Hair follicle dermal papilla cell (primary cell): ENCODE results near the gene TRIM28. TPM values are rescaled to one million over a fixed set of nuclear protein-coding genes. Genes with fewer than 3 reads are reported as not detected.

Source experiments
- small RNA-seq: library from RNA; depleted of rRNA; stranded (forward); fragments of <200 nt; gene quantifications from one replicate; pipeline ENCODE3, GENCODE V24; 2012
- total RNA-seq: library from RNA; depleted of rRNA; stranded (reverse); fragments of >200 nt; gene quantifications from 2 replicates; pipeline ENCODE4 v1.2.3, GENCODE V29; 2012

The TRIM28 gene
- 220 and 227 TPM in 2 replicates for total RNA-seq

GRCh38 chr19:58543826-58544590 lies at the start of gene TRIM28:
TSS of gene TRIM28 (plus strand) at chr19:58544064. CDS start at chr19:58544758, 694 bp downstream.

DNA sequence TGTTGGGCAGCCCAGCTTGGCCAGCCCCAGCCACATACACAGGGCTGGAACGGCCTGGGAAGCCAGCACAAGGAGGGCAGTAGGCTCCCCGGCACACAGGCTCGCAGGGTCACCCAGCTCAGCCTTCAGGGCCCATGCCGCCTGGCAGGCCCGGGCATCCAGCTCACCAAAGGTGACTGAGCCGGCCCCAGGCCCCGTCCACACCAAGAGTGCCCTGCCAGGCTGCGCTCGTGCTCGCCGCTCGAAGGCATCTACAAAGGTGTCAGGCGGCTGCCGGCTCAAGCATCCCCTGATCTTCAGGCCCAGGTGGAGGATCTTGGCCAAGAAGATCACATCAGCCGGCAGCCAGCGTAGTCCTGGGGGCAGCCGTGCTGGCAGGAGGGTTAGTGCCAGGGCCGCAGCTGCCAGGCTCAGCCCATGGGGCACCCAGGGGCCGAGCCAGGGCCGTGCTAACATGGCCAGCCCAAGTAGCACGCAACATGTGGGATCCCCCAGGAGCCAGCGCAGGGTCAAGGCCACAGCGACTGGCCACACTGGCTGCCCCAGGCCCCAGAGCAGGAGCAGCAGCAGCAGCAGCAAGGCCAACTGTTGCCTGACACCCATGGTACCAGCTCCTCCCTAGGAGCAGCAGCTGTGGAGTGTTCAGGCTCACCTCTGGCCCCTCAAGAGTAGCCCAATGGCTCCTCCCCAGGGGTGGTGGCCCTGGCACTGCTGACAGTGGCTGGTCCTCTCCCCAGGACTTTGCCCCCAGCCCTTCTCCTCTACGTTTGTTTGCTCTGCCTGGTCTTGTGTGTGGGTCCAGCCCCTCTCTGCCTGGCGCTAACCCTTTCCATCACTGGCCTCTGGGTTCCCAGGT lies 32.3 kb upstream of the TRIM28 start, which contains the start of gene SLC27A5:
Gene SLC27A5, minus strand, starts transcription at position 640 of the 856 bp plus-strand sequence. Its CDS starts 37 bp downstream, at position 603.

GRCh38 chr19:58519355-58520256 lies 24.3 kb upstream of the TRIM28 start, which contains the start of gene ZBTB45:
TSS of gene ZBTB45 (minus strand) at chr19:58519810. CDS start at chr19:58517673, 2,137 bp downstream.

GRCh38 chr19:58554494-58555368 lies 10.9 kb downstream of the TRIM28 start, which contains the start of gene CHMP2A:
TSS of gene CHMP2A (minus strand) at chr19:58555105. CDS start at chr19:58554212, 893 bp downstream.

DNA sequence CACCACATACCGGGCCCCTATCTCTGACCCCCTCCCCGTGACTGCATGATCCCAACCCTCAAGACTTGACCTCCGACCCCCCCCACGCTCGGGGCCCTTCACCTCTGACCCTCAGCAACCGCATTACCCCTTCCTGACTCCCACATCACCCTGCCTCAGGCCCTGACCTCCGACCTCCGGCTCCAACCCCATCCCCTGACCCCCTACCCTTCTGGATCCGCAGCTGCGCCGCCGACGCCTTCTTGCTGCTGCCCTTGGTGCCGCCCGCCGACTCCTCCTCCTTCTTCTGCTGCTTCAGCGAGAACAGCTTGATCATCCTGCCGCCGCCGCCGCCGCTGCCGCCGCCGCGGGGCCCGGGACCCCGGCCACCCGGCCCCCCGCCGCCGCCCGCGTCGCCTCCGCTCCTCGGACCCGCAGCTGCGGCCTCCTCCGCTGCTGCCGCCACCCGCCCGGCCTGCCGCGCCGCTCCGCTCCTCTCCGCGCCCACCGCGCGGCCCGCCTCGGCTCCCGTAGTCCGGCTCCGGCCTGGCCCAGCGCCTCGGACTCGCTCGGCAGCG lies 14.3 kb downstream of the TRIM28 start, which contains the start of gene UBE2M:
Gene UBE2M, minus strand, starts transcription at position 546 of the 557 bp plus-strand sequence. Its CDS starts 230 bp downstream, at position 316.

GRCh38 chr19:58572818-58573657 lies 29.2 kb downstream of the TRIM28 start, which contains the start of gene MZF1:
TSS of gene MZF1 (minus strand) at chr19:58573335. CDS start at chr19:58571389, 1,946 bp downstream.

Small RNA genes lying within 50 kb of the gene (small RNA-seq; reads per million reads assigned to genes)
- gene MIR6807 (not detected), gene RN7SL525P (not detected)

Other genes starting within 250 kb of the TRIM28 start
- 26.4 and 31.9 TPM in 2 replicates for gene ERVK3-1, start 238.7 kb upstream of the TRIM28 start, total RNA-seq
- gene ZSCAN22, start 217.1 kb upstream of the TRIM28 start, total RNA-seq: 3.4 and 3.6 TPM in 2 replicates
- gene A1BG, start 190.6 kb upstream of the TRIM28 start, total RNA-seq: 3.2 and 9.2 TPM in 2 replicates
- gene ZNF497, start 181.3 kb upstream of the TRIM28 start, total RNA-seq: 0.81 and 1.2 TPM in 2 replicates
- 3.2 and 3.6 TPM in 2 replicates for gene ZNF837, start 163.0 kb upstream of the TRIM28 start, total RNA-seq
- 1,108 and 1,201 TPM in 2 replicates for gene RPS5, start 156.8 kb upstream of the TRIM28 start, total RNA-seq
- 0.32 TPM in 1 of 2 replicates, not detected in the other for gene RNF225, start 148.4 kb upstream of the TRIM28 start, total RNA-seq
- gene ZNF584, start 135.4 kb upstream of the TRIM28 start, total RNA-seq: 15.8 and 18.3 TPM in 2 replicates
- gene ZNF132, start 103.9 kb upstream of the TRIM28 start, total RNA-seq: 9.4 and 13.0 TPM in 2 replicates
- 12.1 and 12.5 TPM in 2 replicates for gene ZNF324B, start 92.4 kb upstream of the TRIM28 start, total RNA-seq
- gene ZNF324, start 77.0 kb upstream of the TRIM28 start, total RNA-seq: 23.9 and 24.3 TPM in 2 replicates
- gene ZNF446, start 67.7 kb upstream of the TRIM28 start, total RNA-seq: 11.8 and 12.9 TPM in 2 replicates
- 3.8 and 4.9 TPM in 2 replicates for gene SLC27A5, start 32.1 kb upstream of the TRIM28 start, total RNA-seq
- gene ZBTB45, start 24.3 kb upstream of the TRIM28 start, total RNA-seq: 9.4 and 12.3 TPM in 2 replicates
- gene CHMP2A, start 11.0 kb downstream of the TRIM28 start, total RNA-seq: 70.1 and 97.5 TPM in 2 replicates
- gene UBE2M, start 14.5 kb downstream of the TRIM28 start, total RNA-seq: 47.9 and 50.3 TPM in 2 replicates
- 27.4 and 27.6 TPM in 2 replicates for gene MZF1, start 29.3 kb downstream of the TRIM28 start, total RNA-seq